ENCODE data around the gene PTK7.
A peak's percentile ranks its signal among the peaks of the same experiment; 100 is the strongest.
"Not testable (repeated sequence)": the region's sequence is repeated elsewhere in the genome, so short reads cannot be mapped to it uniquely, and the experiment has no call there.

Gene PTK7

DNA sequence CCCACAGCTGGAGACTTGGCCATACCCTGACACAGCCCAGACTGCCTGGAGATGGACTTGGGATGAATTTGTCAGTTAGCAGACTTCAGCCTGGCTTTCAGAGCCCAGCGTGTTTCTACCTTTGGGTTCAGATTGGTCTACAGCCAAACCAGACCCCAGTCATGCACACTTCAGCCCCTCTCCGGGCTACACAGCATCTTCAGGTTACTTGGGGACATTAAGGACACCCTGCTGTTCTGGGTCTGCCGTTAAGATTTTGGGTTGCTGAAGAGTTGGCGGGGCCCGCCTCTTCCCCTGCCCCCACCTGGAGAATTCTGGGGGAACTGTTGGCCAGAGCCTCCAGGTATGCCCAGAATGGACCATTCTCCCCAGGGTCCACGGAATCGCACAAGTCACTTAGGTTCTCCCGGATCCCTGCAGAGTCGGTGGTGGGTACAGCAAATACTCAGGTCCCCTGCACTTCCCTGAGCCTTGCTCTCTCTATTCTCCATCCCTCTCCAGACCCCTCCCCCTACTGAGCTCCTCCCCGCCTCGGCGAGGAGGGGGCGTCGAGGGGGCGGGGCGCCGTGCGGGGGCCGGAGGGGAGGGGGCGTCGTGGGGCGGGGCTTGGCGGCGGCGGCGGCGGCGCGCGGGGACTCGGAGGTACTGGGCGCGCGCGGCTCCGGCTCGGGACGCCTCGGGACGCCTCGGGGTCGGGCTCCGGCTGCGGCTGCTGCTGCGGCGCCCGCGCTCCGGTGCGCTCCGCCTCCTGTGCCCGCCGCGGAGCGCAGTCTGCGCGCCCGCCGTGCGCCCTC is at the start of gene PTK7:
Gene PTK7, plus strand, starts transcription at position 645 of the 794 bp plus-strand sequence. CDS start 175 bp downstream, outside the sequence.
- no peak for DNase-seq (ENCODE audit: low read depth in 2 of 2)

DNA sequence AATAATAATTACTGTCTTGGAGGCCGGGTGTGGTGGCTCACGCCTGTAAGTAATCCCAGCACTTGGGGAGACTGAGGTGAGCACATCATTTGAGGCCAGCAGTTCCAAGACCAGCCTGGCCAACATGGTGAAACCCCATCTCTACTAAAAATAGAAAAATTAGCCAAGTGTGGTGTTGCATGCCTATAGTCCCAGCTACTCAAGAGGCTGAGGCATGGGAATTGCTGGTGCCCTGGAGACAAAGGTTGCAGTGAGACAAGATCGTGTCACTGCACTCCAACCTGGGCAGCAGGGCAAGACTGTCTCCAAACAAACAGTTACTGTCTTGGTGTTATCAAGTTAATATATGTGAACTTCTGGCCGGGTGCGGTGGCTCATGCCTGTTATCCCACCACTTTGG is 49.7 kb upstream of the PTK7 start:
- DNase-seq (ENCODE audit: low read depth in 2 of 2): no peak

DNA sequence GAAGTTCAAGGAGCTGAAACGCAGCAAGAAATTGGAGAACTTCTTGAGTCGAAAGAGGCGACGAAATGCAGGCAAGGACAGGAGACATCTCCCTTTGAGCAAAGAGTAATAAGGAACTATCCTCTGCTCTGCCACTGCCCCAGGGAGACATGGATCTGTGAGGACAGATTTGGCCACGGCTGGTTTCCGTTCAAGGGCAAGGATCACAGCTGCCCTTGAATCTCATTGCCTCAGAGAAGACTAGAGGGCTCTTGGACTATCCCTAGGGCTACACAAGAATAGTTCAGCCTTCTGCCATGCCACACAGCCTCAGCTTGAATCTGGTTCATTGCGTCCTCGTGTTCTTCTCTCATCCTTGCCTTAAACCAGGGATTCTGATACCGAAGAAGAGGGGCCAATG is 47.0 kb upstream of the PTK7 start:
- DNase-seq (ENCODE audit: low read depth in 2 of 2): no peak

DNA sequence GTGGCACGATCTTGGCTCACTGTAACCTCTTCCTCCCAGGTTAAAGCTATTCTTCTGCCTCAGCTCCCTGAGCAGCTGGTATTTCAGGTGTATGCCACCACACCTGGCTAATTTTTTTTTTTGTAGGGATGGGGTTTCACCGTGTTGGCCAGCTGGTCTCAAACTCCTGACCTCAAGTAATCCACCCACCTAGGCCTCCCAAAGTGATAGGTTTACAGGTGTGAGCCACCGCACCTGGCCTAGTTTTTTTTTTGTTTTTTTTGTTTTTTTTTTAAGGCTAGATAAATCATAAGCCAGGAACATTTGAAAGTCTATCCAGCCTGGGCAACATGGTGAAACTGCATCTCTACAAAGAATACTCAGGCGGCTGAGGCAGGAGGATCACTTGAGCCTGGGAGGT is 43.8 kb upstream of the PTK7 start:
- no peak for DNase-seq (ENCODE audit: low read depth in 2 of 2)

DNA sequence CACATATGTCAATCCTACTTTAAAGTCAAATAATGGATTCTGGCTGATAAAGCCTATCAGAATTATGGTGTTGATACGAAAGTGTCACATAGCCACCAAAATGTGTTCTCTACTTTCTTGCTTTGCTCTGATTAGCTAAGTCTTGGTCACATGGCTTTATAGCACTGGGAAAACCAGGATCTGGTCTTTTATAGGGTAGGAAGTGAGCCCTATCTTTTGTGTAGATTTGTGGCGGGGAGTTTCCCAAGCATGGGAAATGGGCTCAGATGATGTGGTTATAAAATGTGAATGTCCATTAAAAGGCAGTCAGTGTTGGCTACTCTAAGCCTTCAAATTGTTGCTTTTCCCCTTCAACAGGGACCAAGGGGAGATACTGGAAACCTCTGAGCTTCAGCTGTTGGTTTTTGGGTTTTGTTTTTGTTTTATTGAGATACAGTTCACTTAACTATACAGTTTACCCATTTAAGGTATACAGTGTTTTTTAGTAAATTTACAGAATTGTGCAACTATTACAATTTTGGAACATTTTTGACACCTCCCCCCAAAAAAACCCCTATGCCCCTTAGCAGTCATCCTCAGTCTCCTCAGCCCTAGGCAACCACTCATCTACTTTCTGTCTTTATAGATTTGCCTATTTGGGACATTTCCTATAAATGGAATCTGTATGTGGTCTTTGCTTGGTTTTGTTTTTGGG is 42.5 kb upstream of the PTK7 start:
- DNase-seq (ENCODE audit: low read depth in 2 of 2): no peak

DNA sequence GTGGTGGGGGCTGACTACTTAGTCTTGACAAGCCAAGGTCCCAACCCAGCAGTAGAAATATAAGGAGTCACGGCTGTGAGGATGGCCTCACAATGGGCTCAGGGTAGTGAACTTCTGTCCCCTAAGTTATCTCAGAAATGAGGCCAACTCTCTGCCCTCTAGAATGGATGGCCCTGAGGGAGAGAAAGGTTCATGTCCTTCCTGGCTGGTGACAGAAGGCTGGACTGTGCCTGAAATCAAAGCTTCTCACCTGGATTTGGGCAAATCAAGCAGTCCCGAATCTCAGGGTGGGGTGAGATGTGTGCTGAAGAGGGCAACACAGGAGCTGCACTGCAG is 42.0 kb upstream of the PTK7 start:
- no peak for DNase-seq (ENCODE audit: low read depth in 2 of 2)

DNA sequence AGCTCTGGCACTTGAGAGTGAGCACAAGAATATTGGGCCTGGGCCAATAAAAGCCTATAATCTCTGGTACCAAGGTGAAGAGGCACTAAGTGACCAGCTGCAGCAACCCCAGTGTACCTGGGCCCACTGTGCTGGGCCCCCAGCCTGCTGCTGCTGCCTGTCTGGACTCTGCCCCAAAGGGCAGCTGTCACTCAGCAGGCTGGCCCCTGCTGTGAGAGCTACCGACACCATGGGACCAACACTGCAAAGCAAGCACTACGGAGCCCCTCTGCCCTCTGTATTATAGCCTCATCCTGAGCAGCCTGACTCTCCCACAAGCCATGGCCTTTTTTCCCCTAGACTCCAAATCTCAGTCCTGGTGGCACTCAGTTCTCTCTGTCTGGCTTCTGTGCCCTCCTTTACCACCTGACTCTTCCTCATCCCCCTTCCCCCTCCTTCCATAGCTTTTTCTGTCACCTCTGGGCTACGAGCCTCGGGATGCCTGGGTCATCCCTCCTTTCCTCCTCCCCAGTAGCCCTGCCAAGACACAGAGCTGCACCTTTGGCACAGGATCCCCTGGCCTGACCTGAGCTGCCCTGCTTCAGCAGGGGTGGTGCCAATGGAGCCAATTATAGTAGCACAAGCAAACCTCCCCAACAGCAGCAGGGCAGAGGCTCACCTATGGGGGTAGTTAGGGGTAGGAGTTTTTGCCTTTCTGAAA is 40.5 kb upstream of the PTK7 start:
- no peak for DNase-seq (ENCODE audit: low read depth in 2 of 2)

DNA sequence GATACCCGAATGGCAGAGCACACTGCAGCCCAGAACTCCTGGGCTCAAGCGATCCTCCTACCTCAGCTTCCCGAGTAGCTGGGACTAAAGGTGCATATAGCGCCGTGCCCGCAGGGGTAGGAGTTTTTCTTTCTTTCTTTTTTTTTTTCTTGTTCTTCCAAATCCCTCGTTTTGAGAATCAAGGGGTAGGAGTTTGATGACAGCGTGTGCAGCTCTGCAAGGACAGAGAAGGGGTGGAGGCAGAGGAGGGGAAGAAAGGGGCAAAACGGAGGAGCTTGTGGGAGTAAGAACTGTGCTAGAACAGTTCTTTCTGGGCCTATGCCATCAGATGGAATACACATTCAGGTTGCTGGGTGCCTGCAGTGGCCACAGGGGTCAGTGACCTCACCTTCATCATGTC is 39.4 kb upstream of the PTK7 start:
- DNase-seq (ENCODE audit: low read depth in 2 of 2): no peak

DNA sequence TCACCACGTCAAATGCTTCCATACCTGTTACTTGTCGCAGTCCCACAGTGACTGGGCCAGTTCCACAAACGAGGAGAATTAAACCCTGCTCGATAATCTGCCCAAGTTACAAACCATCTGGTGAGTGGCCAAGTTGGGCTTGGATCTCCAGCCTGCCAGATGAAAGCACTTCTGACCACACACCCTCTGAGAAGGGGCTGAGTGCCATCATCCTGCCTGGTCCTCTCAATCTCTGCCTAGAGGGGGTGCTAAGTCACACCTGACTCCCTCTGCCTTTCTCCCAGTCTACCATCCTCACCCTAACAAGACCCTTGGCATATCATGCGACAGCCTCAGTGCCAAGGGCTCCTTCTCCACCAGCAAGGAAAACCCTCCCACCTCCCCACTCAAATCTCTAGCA is 38.9 kb upstream of the PTK7 start:
- DNase-seq (ENCODE audit: low read depth in 2 of 2): no peak

DNA sequence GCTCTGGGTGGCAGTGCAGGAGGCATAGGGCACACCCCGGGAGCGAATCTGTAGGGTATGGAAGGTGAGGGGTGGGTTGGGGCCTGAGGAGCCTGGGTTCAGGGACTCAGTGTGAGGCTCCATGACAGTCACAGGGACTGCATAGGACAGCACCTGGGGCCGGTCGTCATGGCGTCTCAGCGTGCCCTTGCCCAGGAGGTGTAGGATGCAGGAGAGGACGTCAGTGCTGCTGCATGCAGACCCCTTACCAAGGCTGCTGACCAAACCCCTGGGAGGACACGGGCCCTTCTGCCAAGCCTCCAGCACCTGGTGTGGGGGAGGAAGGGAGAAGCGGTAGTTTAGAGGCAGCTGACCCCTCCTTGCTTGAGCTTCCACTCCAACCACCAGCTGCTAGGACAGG is 38.4 kb upstream of the PTK7 start:
- no peak for DNase-seq (ENCODE audit: low read depth in 2 of 2)

DNA sequence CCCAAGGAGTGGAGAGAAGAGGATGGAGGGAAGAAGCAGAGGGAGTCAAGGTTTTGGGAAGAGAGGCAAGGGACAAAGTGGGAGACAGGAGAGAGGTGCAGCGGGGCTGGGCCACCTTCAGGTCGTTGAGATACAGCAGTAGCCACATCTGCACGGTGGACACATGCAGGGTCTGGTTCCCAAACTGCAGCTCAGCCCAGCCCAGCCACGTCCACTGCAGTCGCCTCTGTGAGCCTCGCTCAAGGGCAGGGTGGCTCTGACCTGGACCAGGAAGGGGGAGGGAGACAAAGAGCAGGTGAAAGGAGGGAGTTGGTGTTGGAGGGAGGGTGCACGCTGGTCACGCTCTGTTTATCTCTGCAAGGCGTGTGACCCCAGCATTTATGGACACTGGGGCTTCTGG is 37.4 kb upstream of the PTK7 start:
- DNase-seq (ENCODE audit: low read depth in 2 of 2): no peak

DNA sequence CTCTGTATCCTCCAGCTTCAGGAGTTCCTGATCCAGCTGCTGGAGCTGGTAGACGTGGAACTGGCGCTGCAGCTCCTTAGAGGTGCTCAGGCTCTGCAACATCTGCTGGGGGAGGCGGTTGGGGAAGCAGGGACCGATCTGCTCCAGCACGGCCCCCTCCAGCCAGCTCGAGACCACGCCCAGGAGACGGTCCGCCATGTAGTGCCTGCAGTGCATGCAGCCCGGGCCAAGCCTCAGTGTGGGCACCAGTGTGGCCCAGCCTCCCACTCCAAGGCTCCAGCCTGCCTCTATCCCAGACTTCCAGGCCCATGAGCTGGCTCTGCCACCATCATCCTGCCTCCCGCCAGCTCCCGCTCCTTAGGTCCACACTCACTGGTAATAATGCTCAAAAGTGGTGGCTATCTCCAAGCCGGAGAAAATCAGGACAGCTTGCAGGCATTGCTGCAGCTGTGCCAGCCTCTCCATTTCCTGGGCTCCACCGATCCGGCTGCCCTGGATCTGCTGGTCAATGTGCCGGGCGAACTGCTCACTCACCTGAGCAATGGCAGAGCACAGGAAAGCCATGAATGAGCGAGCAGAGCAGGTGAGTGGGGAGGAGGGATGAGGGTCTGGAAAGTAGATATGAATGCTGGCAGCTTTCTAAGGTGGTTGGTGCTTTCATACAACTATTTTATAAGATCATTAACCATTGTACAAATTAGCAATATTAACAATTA is 35.4 kb upstream of the PTK7 start:
- no peak for DNase-seq (ENCODE audit: low read depth in 2 of 2)

DNA sequence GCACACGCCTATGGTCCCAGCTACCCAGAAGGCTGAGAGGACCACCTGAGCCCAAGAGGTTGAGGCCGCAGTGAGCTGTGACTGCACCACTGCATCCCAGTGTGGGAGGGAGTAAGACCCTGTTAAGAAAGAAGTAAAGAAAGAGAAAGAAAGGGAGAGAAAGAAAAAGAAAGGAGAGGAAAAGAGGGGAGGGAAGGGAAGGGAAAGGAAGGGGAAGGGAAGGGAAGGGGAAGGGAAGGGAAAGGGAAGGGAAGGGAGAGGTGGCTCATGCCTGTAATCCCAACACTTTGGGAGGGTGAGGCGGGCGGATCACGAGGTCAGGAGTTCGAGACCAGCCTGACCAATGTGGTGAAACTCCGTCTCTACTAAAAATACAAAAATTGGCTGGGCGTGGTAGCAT is 34.6 kb upstream of the PTK7 start:
- not testable (repeated sequence) for DNase-seq (ENCODE audit: low read depth in 2 of 2)

DNA sequence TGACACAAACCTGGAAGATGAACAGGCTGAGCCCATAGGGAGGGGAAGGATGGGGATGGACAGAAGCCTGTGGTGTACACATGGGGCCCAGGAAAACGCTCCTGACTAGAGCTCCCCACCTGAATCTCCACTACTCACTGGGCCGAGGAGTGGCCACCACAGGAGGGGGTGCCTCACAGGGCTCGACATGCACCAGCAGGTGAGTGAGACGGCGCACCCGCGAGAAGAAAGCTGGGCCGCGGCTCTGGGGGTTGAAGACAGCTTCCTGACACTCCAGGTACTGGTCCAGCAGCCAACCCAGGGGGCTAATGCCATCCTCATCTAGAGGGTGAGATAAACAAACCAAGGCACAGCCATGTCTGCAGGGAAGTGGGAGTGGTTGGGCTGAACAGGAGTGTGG is 32.8 kb upstream of the PTK7 start:
- no peak for DNase-seq (ENCODE audit: low read depth in 2 of 2)

DNA sequence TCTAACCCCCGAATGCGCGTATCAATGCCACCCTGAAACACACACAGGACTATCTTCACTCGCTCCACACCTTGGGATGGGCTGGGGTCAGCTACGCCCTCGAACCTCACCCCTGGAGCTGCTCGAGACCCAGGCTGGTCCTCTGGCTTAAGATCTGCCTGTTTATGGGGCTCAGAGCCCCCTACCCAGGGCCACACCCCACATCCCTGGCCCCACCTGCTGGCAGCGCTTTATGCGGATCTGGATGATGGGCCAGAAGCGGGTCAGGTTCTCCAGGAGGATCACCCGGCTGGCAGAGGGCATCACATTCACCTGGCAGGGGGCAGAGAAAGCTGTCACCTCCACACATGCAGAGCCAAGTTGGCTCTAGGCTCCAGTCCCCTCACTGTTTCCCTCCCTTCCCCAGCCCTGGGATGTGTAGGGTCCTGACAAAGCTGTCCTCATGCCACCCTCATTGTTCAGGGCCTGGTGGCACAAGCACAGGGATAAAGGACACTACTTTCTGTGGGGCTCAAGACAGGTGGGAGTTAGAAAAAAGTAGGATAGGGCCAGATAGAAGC is 30.7 kb upstream of the PTK7 start:
- DNase-seq (ENCODE audit: low read depth in 2 of 2): no peak

DNA sequence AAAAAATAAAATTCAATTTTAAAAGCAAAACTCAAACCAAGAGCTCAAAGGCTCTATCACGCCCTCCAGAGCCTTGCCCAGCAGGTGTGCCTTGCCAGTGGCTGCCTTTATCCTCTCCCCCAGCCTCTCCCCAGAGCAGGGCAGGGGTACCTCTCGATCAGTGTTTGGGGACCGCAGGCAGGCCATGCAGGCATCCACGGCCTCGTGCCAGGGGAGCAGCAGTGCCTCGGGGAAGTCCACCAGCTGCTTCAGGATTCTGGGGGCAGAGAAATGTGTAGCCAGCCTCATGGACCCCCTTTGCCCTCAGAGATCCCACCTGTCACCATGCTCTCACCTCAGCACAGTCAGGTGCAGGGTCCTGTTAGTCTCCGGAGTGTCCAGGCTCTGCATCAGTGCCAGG is 28.1 kb upstream of the PTK7 start:
- DNase-seq (ENCODE audit: low read depth in 2 of 2): no peak

DNA sequence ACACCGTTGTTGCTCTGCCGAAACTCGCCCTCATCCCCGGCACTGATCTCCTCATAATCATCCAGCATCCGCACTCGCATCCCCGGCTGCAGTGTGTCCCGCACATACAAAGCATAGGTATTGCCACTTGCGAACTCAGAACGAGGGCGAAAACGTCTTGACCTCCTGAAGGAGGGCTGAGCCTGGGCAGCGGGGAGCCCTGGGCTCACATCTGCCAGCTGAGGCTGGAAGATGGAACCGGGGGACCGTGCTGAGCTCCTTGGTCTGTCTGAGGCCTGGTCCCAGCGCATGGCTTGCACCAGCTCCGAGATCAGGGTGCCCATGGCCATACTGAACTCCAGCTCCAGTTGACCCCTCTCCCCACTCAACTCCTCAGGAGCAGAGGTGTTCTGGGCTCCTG is 25.1 kb upstream of the PTK7 start:
- DNase-seq (ENCODE audit: low read depth in 2 of 2): no peak

DNA sequence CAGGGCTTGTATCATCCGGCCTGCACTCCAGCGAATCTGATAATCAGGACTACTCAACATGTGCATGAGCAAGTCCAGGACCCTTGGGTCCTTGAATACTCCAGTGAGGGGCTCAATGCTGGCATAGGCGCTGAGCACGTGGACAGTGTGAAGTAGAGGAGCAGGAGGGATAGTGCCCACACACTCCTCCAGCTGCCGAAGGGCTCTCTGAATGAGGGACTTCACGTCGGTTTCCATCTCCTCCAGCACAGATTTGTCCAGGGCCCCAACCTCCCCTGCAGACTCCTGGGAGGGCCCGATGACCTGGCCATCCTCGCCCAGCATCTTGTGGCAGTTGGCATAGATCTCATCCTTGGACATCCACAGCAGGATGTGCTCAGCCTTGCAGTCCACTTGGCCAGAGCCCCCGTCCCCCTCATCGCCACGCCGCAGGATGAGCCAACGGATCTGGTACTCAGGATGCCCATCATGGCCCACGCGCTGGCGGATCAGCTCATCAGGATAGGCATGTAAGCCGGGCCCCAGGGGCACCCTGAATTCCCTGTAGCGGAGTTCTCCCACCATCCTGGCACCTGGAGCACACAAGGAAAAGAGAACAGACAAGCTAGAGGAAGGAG is 23.8 kb upstream of the PTK7 start:
- no peak for DNase-seq (ENCODE audit: low read depth in 2 of 2)

DNA sequence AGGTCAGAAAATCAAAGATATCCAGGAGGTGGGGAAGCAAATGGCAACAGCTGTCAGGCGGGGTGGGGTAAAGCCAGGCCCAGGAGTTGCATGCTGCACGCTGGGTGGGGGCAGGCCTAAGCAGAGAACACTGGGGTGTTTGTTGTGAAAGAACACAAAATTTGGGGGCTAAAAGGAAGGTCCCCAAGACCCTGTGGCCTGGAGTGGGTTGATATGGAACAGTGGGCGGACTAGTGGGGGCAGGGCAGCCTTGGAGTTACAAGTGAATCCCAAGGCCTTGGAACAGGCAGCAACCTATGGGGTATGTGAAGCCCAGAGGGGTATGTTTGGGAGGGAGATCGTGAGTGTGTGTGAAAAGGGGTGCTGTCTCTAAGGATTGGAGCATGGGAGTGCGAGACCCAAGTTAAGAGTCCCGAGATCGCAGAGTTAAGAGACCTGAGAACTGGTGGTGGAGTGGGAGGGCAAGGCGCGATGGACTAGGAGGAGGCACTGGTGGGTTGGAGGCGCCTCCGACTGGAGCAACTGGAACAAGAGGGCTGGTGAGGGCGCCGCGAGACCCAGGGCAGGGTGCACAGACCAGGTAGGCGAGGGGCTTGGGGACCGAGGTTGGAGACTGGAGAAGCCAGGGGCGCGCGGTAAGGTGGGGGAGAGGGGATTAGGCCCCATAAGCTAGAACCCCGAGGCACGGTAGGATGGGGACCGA is 23.1 kb upstream of the PTK7 start:
- no peak for DNase-seq (ENCODE audit: low read depth in 2 of 2)

DNA sequence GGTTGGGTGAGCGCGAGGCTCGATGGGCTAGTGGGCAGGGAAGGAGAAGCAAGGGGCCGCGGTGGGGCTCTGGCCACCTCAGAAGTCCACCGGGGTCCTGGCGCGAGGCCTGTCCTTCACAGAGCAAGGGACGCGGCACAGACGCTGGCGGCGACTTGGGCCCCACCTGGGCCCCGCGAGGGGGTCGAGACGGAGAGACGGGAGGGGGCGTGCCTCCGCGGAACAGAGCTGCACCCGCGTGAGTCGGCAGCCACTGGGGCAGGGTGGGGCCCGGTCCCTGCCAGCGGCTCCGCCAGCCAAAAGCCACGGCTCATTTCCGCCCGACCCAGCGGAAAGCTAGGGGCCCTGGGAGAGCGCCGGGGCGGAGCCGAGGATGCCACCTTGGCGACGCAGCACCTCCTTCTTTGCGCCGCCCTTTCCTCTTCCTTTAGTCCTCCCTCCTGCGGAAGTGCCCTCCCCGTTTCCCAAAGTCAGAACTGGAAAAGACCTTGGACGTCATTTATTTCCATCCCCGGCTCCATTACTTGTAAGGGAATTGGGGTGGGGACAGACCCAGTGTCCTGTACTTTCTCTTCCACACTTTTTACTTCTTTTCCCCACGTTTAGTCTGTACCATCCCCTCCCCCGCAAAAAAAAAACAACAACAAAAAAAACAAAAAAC is 22.4 kb upstream of the PTK7 start, which contains the start of gene CUL7:
Gene CUL7, minus strand, starts transcription at position 307 of the 661 bp plus-strand sequence. CDS start 1,063 bp downstream, outside the sequence.
- DNase-seq (ENCODE audit: low read depth in 2 of 2): peak; percentile 72 to 76
